ENCODE results near the gene MKNK2.

MKNK2 gene

DNA sequence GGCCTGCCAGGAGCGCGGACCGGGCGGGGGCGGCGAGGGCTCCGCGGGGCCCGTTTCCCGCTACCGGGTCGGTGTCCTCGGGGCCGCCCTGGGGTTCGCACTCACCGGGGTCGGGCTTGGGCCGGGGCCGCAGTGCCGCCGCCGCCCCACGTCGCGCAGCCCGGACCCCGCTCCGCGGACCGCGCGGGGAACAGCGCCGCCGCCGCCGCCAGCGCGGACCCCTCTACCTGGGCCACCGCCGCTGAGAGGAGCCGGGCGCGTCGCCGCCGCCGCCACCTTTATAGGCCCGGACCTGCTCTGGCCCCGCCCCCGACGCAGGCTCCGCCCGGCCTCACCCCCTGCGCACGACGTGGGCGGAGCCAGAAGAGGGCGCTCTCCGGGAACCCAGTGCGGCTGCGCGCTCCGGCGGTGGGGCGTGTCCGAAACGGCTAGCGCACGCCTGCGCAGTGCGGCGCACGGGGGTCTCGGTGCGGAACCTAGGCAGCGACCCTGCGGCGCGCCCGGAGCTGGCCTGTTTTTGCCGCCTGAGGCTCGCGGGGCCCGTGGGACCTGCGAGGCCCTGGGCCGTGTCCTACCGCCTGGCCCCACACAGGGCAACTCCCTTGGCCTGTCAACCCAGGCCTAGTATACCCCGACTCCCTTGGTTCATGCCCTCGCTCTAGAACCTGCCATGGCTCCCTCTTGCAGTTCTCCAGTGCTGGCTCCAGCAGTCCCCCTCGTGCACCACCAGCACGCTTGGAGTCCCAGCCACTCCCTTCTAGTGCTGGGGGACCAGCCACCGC, at the start of gene MKNK2:
Gene MKNK2, minus strand, starts transcription at position 254 of the 782 bp plus-strand sequence. CDS start 393 bp downstream, outside the sequence.
- TF ChIP-seq, protein P1, sequence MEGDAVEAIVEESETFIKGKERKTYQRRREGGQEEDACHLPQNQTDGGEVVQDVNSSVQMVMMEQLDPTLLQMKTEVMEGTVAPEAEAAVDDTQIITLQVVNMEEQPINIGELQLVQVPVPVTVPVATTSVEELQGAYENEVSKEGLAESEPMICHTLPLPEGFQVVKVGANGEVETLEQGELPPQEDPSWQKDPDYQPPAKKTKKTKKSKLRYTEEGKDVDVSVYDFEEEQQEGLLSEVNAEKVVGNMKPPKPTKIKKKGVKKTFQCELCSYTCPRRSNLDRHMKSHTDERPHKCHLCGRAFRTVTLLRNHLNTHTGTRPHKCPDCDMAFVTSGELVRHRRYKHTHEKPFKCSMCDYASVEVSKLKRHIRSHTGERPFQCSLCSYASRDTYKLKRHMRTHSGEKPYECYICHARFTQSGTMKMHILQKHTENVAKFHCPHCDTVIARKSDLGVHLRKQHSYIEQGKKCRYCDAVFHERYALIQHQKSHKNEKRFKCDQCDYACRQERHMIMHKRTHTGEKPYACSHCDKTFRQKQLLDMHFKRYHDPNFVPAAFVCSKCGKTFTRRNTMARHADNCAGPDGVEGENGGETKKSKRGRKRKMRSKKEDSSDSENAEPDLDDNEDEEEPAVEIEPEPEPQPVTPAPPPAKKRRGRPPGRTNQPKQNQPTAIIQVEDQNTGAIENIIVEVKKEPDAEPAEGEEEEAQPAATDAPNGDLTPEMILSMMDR (IDR thresholded peaks at IDR 0.05): no peak
- Mint-ChIP-seq H3K27me3 (ENCODE audit: low read depth, poor library complexity) (no peaks in the 10 kb centered on the region), H3K27ac (no peak within 1 kb of the TSS), H3K36me3 (ENCODE audit: low read depth) (no peaks in the 10 kb centered on the region), H3K4me1 (peaks cover 36% of the 10 kb centered on the region), H3K9me3 (no peaks in the 10 kb centered on the region), H3K4me3 (peak within 1 kb of the TSS; percentile 87)
- DNase-seq: peak; percentile 99

- Mint-ChIP-seq H3K27me3 (ENCODE audit: low read depth, poor library complexity) (no peaks in the 10 kb centered on the region), H3K4me3 (no peak overlapping the region), H3K36me3 (ENCODE audit: low read depth) (peaks cover 34% of the 10 kb centered on the region), H3K27ac (peak overlapping the region; percentile 77), H3K4me1 (peaks cover 8% of the 10 kb centered on the region), H3K9me3 (peaks cover 13% of the 10 kb centered on the region)
- no peak for DNase-seq
- TF ChIP-seq, protein P1 (IDR thresholded peaks at IDR 0.05): no peak
These were observed 49.6 kb upstream of the MKNK2 start for GRCh38 chr19:2100719-2101061.

DNA sequence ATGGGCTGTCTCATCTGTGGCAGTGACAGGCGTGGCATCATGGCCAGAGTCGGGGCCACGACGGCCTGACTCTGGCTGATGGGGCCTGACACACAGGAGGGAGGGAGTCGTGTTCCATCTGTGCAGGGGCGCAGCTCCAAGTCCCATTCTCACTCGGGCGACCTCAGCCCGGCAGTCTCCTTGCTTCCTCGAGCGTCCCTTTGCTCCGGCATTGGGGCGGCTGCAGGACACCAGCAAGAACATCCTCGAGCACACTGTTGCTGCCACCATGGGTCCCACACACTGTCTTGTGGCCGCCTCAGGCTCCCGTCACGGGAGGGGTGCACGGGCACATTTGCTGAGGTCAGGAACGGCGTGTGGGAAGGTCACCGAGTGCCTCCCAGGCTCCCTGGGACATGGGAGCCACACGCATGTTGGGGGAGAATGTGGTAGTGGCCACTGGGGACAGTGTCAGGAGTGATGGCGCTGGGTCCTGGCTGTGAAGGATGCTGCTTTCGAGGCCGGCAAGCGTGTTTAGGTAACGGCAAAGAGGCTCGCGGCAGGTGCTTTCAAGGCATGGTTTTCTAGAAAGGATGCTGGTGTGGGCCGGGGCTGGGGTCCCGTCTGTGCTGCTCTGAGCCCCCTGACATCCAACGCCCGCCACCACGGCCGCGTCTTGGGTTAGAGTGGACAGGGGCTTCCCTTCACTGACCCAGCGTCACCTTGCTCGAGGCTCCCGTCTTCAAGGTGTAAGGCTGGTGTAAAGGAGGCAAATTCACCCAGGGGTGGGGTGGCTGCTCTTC, 49.1 kb upstream of the MKNK2 start:
- peaks cover 14% of the 10 kb centered on the region for H3K4me1 Mint-ChIP-seq
- H3K36me3 Mint-ChIP-seq (ENCODE audit: low read depth): peaks cover 28% of the 10 kb centered on the region
- no peaks in the 10 kb centered on the region for H3K27me3 Mint-ChIP-seq (ENCODE audit: low read depth, poor library complexity)
- no peak for DNase-seq
- TF ChIP-seq, protein P1 (IDR thresholded peaks at IDR 0.05): no peak
- H3K27ac Mint-ChIP-seq: no peak overlapping the region
- H3K4me3 Mint-ChIP-seq: no peak overlapping the region
- peaks cover 7% of the 10 kb centered on the region for H3K9me3 Mint-ChIP-seq

DNA sequence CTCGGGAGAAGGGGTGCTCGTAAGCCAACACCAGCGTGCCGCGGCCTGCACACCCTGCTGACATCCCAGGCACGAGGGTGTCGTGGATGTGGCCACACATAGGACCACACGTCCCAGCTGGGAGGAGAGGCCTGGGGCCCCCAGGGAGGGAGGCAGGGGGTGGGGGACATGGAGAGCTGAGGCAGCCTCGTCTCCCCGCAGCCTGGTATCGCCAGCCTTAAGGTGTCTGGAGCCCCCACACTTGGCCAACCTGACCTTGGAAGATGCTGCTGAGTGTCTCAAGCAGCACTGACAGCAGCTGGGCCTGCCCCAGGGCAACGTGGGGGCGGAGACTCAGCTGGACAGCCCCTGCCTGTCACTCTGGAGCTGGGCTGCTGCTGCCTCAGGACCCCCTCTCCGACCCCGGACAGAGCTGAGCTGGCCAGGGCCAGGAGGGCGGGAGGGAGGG, 48.0 kb upstream of the MKNK2 start:
- Mint-ChIP-seq H3K9me3 (peaks cover under 1% of the 10 kb centered on the region), H3K27ac (no peak overlapping the region), H3K4me3 (no peak overlapping the region), H3K27me3 (ENCODE audit: low read depth, poor library complexity) (no peaks in the 10 kb centered on the region), H3K4me1 (peaks cover 24% of the 10 kb centered on the region), H3K36me3 (ENCODE audit: low read depth) (peaks cover 18% of the 10 kb centered on the region)
- TF ChIP-seq, protein P1 (IDR thresholded peaks at IDR 0.05): no peak
- DNase-seq: no peak

- DNase-seq: no peak
- Mint-ChIP-seq H3K27ac (no peak overlapping the region), H3K27me3 (ENCODE audit: low read depth, poor library complexity) (no peaks in the 10 kb centered on the region), H3K36me3 (ENCODE audit: low read depth) (peaks cover 10% of the 10 kb centered on the region), H3K4me1 (peaks cover 32% of the 10 kb centered on the region), H3K9me3 (no peaks in the 10 kb centered on the region), H3K4me3 (no peak overlapping the region)
- TF ChIP-seq, protein P1 (IDR thresholded peaks at IDR 0.05): no peak
These were observed 46.9 kb upstream of the MKNK2 start for GRCh38 chr19:2097886-2098327.

Measured in nephron progenitor cell (in vitro differentiated cells).